HEK293 (cell line): ENCODE data around the gene SECISBP2L.

Experiments
- ELK4 ChIP-seq: IDR thresholded peaks from 2 replicates; pipeline ENCODE4 v1.6.1; 2011; ENCODE audit warnings: mild to moderate bottlenecking, low read depth, low read length, borderline replicate concordance
- HOXA7 ChIP-seq: sonication (generic); formaldehyde crosslinking; IDR thresholded peaks from 2 replicates; pipeline ENCODE4 v1.8.1; 2022; ENCODE audit warnings: missing genetic modification reagents, borderline replicate concordance
- KLF7 ChIP-seq: fragments of 450-650 bp; formaldehyde crosslinking; IDR thresholded peaks from 2 replicates; pipeline ENCODE4 v1.5.1; 2016; ENCODE audit warnings: missing biosample characterization, missing genetic modification characterization, borderline replicate concordance
- YY1 ChIP-seq: fragments of 450-650 bp; formaldehyde crosslinking; IDR thresholded peaks from 2 replicates; pipeline ENCODE4 v1.5.1; 2018; ENCODE audit warnings: missing biosample characterization, missing genetic modification characterization
- ZBTB11 ChIP-seq: fragments of 450-650 bp; formaldehyde crosslinking; conservative IDR thresholded peaks from 2 replicates; pipeline ENCODE4 v1.5.1; 2016; ENCODE audit warnings: low read depth, missing biosample characterization, missing genetic modification characterization
- ZFP41 ChIP-seq: fragments of 450-650 bp; formaldehyde crosslinking; IDR thresholded peaks from 2 replicates; pipeline ENCODE4 v1.5.1; 2016; ENCODE audit warnings: missing biosample characterization, missing genetic modification characterization, borderline replicate concordance
- ZNF132 ChIP-seq: fragments of 450-650 bp; formaldehyde crosslinking; IDR thresholded peaks from 2 replicates; pipeline ENCODE4 v1.5.1; 2017; ENCODE audit warnings: missing biosample characterization, missing genetic modification characterization, borderline replicate concordance
- ZNF274 ChIP-seq, 2 experiments: fragments of 200-500 bp in 1 of 2; fragments of 450-650 bp in 1 of 2; sonication (Bioruptor generic) in 1 of 2; formaldehyde crosslinking in 1 of 2; IDR thresholded peaks; 2 replicates each; pipeline versions ENCODE4 v1.5.1 to v1.6.1; 2014 to 2016; ENCODE audit warnings: borderline replicate concordance in 1 of 2, inconsistent platforms in 1 of 2, low read length in 1 of 2, missing biosample characterization in 1 of 2, missing genetic modification characterization in 1 of 2
- ZNF324 ChIP-seq: fragments of 450-650 bp; formaldehyde crosslinking; IDR thresholded peaks from 2 replicates; pipeline ENCODE4 v1.5.1; 2016; ENCODE audit warnings: missing biosample characterization, missing genetic modification characterization
- ZNF37A ChIP-seq: fragments of 450-650 bp; IDR thresholded peaks from 2 replicates; pipeline ENCODE4 v1.5.1; 2018; ENCODE audit warnings: missing biosample characterization, missing genetic modification characterization
- ZNF501 ChIP-seq: fragments of 450-650 bp; formaldehyde crosslinking; IDR thresholded peaks from 2 replicates; pipeline ENCODE4 v1.5.1; 2016; ENCODE audit warnings: missing biosample characterization, missing genetic modification characterization
- ZNF610 ChIP-seq: fragments of 450-650 bp; formaldehyde crosslinking; IDR thresholded peaks from 2 replicates; pipeline ENCODE4 v1.5.1; 2016; ENCODE audit warnings: missing biosample characterization, missing genetic modification characterization, borderline replicate concordance
- TF ChIP-seq, protein P1 (sequence below): fragments of 450-650 bp; formaldehyde crosslinking; IDR thresholded peaks from 2 replicates; pipeline ENCODE4 v1.5.1; 2016; ENCODE audit warnings: missing biosample characterization, missing genetic modification characterization
- TF ChIP-seq, protein P2 (sequence below): fragments of 450-650 bp; formaldehyde crosslinking; IDR thresholded peaks from 2 replicates; pipeline ENCODE4 v1.5.1; 2016; ENCODE audit warnings: missing biosample characterization, missing genetic modification characterization

GRCh38 chr15:48978638-48979037, 67.6 kb downstream of the SECISBP2L start:
- TF ChIP-seq ZNF37A (tag by site-specific recombination) (no peak), ZNF274 (IDR thresholded peaks at IDR 0.05; ENCODE audit: low read length) (no peak), ZNF274 (tag by site-specific recombination; IDR thresholded peaks at IDR 0.05; ENCODE audit: borderline replicate concordance) (no peak), ZNF324 (tag by site-specific recombination) (no peak), KLF7 (tag by site-specific recombination) (no peak), ZBTB11 (tag by site-specific recombination) (no peak), YY1 (tag by site-specific recombination) (no peak), ELK4 (no peak), ZNF132 (no peak), ZNF610 (tag by site-specific recombination) (no peak), ZNF501 (tag by site-specific recombination) (no peak), ZFP41 (tag by site-specific recombination) (no peak), HOXA7 (CRISPR knock-in tag) (no peak)
- TF ChIP-seq, protein P1, sequence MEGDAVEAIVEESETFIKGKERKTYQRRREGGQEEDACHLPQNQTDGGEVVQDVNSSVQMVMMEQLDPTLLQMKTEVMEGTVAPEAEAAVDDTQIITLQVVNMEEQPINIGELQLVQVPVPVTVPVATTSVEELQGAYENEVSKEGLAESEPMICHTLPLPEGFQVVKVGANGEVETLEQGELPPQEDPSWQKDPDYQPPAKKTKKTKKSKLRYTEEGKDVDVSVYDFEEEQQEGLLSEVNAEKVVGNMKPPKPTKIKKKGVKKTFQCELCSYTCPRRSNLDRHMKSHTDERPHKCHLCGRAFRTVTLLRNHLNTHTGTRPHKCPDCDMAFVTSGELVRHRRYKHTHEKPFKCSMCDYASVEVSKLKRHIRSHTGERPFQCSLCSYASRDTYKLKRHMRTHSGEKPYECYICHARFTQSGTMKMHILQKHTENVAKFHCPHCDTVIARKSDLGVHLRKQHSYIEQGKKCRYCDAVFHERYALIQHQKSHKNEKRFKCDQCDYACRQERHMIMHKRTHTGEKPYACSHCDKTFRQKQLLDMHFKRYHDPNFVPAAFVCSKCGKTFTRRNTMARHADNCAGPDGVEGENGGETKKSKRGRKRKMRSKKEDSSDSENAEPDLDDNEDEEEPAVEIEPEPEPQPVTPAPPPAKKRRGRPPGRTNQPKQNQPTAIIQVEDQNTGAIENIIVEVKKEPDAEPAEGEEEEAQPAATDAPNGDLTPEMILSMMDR (tag by site-specific recombination): no peak
- TF ChIP-seq, protein P2, sequence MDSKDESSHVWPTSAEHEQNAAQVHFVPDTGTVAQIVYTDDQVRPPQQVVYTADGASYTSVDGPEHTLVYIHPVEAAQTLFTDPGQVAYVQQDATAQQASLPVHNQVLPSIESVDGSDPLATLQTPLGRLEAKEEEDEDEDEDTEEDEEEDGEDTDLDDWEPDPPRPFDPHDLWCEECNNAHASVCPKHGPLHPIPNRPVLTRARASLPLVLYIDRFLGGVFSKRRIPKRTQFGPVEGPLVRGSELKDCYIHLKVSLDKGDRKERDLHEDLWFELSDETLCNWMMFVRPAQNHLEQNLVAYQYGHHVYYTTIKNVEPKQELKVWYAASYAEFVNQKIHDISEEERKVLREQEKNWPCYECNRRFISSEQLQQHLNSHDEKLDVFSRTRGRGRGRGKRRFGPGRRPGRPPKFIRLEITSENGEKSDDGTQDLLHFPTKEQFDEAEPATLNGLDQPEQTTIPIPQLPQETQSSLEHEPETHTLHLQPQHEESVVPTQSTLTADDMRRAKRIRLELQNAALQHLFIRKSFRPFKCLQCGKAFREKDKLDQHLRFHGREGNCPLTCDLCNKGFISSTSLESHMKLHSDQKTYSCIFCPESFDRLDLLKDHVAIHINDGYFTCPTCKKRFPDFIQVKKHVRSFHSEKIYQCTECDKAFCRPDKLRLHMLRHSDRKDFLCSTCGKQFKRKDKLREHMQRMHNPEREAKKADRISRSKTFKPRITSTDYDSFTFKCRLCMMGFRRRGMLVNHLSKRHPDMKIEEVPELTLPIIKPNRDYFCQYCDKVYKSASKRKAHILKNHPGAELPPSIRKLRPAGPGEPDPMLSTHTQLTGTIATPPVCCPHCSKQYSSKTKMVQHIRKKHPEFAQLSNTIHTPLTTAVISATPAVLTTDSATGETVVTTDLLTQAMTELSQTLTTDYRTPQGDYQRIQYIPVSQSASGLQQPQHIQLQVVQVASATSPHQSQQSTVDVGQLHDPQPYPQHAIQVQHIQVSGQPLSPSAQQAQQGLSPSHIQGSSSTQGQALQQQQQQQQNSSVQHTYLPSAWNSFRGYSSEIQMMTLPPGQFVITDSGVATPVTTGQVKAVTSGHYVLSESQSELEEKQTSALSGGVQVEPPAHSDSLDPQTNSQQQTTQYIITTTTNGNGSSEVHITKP (tag by site-specific recombination): no peak
